GM19372 (cell line): ENCODE measurements around the gene MROH9.

Experiments used
- ATAC-seq: cut with Tn5 transposase; IDR thresholded peaks from one replicate; pipeline ENCODE4 v1.9.1; 2021; ENCODE audit warnings: mild to moderate bottlenecking, low read depth, moderate library complexity; ENCODE audit not compliant: unreplicated experiment

Gene MROH9

GRCh38 chr1:171081314-171081753 lies 146.0 kb downstream of the MROH9 start:
- no peak for ATAC-seq

- no peak for ATAC-seq
Measured at GRCh38 chr1:171081763-171082201, 146.4 kb downstream of the MROH9 start.

DNA sequence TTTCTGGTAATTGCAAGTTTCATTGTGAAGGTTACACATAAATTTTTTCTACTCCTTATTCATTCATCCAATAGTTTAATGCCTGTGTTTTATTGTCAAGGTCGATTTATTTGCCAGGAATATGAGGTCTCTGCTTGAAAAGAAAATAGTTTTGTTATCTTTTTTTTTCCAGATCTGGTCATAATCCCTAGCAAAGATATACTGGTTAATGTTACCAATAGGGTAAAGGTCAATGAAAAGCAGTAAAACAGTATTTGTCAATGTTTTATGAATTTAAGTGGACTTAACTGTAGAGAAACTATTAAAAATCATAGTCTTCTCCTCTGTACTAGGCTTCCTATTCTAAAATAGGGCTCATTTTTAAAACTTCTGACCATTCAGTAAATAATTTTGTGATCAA lies 147.3 kb downstream of the MROH9 start:
- no peak for ATAC-seq

GRCh38 chr1:171083222-171083621 lies 147.9 kb downstream of the MROH9 start:
- ATAC-seq = no peak

- no peak for ATAC-seq
Measured at GRCh38 chr1:171084091-171084490, 148.8 kb downstream of the MROH9 start.

DNA sequence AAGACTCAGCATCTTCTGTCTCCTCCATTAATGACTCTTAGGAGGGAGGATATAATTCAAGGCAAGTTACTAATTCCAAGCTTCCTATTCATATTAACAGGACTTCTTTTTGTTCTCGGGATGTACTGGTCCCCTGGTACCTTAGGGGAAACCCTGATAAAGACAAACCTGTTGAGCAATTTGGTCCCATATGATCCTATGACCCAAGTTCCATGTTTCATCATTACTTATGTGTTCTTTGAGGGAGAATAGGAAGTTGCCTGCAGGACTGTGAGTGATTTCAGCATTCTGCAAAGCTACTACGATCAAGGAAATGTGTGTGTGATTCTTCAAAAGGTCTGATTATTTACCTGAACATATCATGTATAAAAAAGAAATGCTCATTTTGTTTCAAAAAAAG lies 149.5 kb downstream of the MROH9 start:
- ATAC-seq = no peak

DNA sequence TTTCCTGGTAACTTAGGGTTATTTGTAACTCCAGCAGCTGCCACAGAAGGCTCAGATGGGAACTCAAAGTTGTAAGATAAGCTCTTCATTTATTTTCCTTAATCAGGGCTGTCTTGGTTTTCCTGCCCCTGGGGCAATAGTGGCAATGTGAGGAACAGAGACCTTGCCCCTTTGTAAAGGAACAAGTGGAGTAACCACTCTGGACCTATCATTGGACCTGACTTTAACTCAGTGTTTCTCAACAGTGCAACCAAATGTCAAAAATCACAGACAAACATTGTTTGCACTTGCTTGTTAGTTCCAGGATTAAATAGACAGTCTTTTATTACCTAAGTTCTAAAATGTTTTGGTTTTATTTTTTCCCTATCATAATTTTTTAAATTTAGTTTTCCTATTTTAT lies 152.6 kb downstream of the MROH9 start:
- no peak for ATAC-seq

- no peak for ATAC-seq
Measured at GRCh38 chr1:171090604-171091003, 155.3 kb downstream of the MROH9 start, which contains the start of gene FMO3. TSS of gene FMO3 (plus strand) at chr1:171090905. CDS start at chr1:171092659, 1,754 bp downstream.

GRCh38 chr1:171103862-171104261 lies 168.5 kb downstream of the MROH9 start:
- ATAC-seq = no peak

DNA sequence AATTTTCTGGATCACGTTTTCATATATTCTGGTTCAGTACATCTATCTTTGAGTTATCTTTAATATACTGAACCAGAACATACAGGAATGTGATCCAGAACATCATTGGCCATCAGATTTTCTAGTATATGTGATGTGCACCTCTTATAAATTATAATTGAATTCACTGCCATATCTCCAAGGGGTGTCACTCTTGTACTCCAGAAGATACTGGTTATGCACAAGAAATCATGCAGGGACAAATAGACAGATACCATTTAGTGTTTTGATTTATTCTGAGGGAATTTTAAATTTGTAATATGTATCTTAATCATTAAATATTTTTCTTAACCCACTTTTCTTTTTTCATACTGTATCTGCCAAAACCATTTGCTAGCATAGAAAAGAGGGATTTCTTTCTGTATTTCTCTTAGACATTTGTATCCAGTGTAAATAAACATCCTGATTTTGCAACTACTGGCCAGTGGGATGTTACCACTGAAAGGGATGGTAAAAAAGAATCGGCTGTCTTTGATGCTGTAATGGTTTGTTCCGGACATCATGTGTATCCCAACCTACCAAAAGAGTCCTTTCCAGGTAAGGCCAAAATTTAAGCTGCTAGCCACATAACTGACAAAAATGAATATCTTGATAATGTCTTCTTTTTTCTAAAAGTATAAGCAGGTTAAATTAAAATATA lies 172.1 kb downstream of the MROH9 start:
- no peak for ATAC-seq

GRCh38 chr1:171107969-171108368 lies 172.6 kb downstream of the MROH9 start:
- no peak for ATAC-seq

GRCh38 chr1:171109966-171110365 lies 174.6 kb downstream of the MROH9 start:
- no peak for ATAC-seq

GRCh38 chr1:171110621-171111326 lies 175.4 kb downstream of the MROH9 start:
- no peak for ATAC-seq

DNA sequence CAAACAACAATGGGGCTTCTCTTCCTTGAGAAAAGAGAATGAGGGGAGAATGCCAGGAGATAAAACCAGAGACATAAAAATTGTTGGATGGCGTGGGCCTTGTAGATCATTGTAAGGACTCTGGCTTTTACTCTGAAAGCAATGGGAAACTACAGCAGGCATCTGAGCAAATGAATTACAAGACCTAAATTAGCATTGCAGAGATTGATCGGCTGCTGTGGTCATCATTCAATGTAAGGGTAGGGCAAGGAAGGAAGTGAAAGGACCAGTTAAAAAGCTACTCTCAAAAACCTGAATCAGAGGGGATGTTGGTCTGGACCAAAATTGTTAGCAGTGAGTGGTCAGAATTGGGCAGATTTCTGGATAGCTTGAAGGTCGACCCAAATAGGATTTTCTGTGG lies 176.8 kb downstream of the MROH9 start:
- no peak for ATAC-seq

DNA sequence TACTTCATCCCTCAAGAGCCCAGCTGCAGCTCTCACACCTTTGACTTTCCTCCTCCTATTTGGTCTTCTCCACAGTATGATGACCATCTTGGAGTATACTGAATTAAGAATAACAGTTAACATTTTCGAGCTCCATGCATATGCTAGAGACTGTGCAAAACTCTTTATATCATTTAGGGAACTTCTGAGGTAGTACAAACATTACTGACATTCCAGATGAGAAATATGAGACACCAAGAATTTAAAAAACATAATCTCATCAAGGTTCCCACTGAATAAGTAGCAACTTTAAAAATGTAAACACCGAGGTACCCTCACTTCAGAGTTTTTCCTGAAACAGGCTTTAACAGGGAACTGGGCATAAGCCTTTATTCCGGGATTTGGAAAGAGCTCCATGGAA lies 178.0 kb downstream of the MROH9 start:
- ATAC-seq = no peak
